ENCODE results near the gene DLGAP1. TPM values are rescaled to one million over a fixed set of nuclear protein-coding genes. Genes with fewer than 3 reads are reported as not detected.

DLGAP1 gene
- total and polyA plus RNA-seq, 10 of the 15 experiments (the other 5 are each of a cell fraction or from before 2014, with no cell fraction given) = 0.23 to 27.6 (median 1.9) TPM

DNA sequence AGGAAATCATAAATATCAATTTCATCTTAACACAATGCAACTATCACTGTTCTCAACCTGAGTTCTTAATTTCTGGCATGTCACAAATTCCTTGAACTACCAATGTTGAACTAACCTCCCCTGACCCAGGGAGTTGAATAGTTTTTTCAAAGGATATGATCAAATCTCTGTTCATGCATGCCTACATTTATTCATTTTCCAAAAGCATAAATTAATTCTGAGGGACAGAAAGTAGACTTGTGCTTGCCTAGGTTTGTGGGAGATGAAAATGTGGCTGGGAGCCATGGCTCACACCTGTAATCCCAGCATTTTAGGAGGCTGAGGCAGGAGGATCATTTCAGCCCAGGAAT is 829.4 kb downstream of the DLGAP1 start:
- Histone ChIP-seq H3K27me3 (replicated peaks in 1 of 2; ENCODE audit: control insufficient read depth in 2 of 2, insufficient read depth in 2 of 2, low read length in 1 of 2) (no peaks in the 10 kb centered on the region), H3K9ac (ENCODE audit: control insufficient read depth, insufficient read depth, low read length) (no peak overlapping the region), H2AFZ (ENCODE audit: control insufficient read depth, low read depth, low read length) (no peak overlapping the region), H3K4me1 (ENCODE audit: control insufficient read depth, insufficient read depth, low read length) (no peaks in the 10 kb centered on the region), H3K4me2 (ENCODE audit: control insufficient read depth, insufficient read depth) (no peak overlapping the region), H3K27ac (ENCODE audit: control insufficient read depth, insufficient read depth) (no peak overlapping the region), H3K36me3 (ENCODE audit: control insufficient read depth in 2 of 2, insufficient read depth in 2 of 2, low read length in 1 of 2) (no peaks in the 10 kb centered on the region; a peak in 1 of 4 replicates), H3K9me3 (replicated peaks; ENCODE audit: control insufficient read depth, insufficient read depth, low read length) (no peaks in the 10 kb centered on the region), H3K4me3 (no peak overlapping the region), H3K79me2 (ENCODE audit: control insufficient read depth, insufficient read depth, low read length) (no peaks in the 10 kb centered on the region), H4K20me1 (ENCODE audit: control insufficient read depth, insufficient read depth) (no peaks in the 10 kb centered on the region)
- no TSS peak for BruUV-seq (replicated peaks)
- FAIRE-seq (no peak), DNase-seq (ENCODE audit: low read depth, low spot score) (no peak), ATAC-seq (no peak)
- CTCF ChIA-PET = interaction anchor here (1.4 kb wide), 1 partner anchor 20 kb away, joined by 3 read pairs; no protein-coding TSS in a partner anchor
- SMC1A ChIA-PET (ENCODE audit: uncharacterized antibody, unreplicated experiment) = no interaction called here
- in situ Hi-C loops (cut with MboI) = no loop called here
- POLR2A ChIA-PET = interaction anchor here (0.7 kb wide), 1 partner anchor 1746 kb away, joined by 3 read pairs; no protein-coding TSS in a partner anchor
- TF ChIP-seq, protein P1, sequence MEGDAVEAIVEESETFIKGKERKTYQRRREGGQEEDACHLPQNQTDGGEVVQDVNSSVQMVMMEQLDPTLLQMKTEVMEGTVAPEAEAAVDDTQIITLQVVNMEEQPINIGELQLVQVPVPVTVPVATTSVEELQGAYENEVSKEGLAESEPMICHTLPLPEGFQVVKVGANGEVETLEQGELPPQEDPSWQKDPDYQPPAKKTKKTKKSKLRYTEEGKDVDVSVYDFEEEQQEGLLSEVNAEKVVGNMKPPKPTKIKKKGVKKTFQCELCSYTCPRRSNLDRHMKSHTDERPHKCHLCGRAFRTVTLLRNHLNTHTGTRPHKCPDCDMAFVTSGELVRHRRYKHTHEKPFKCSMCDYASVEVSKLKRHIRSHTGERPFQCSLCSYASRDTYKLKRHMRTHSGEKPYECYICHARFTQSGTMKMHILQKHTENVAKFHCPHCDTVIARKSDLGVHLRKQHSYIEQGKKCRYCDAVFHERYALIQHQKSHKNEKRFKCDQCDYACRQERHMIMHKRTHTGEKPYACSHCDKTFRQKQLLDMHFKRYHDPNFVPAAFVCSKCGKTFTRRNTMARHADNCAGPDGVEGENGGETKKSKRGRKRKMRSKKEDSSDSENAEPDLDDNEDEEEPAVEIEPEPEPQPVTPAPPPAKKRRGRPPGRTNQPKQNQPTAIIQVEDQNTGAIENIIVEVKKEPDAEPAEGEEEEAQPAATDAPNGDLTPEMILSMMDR (IDR thresholded peaks at IDR 0.05 in 2 of 3, conservative IDR thresholded peaks at IDR 0.05 in 1 of 3; ENCODE audit: control insufficient read depth in 2 of 3, extremely low read depth in 1 of 3, insufficient read depth in 1 of 3, low read depth in 3 of 3, low read length in 3 of 3) = no peak
- TF ChIP-seq POLR2AphosphoS5 (IDR thresholded peaks at IDR 0.05; ENCODE audit: low read length) = no peak
- no peak for TF ChIP-seq KDM1A (IDR thresholded peaks at IDR 0.05; ENCODE audit: borderline replicate concordance)
- TF ChIP-seq CHD2 (IDR thresholded peaks at IDR 0.05; ENCODE audit: borderline replicate concordance, low read depth, low read length) = no peak
- TF ChIP-seq NRF1 (conservative IDR thresholded peaks at IDR 0.05; ENCODE audit: low read depth, low read length) = no peak
- no peak for TF ChIP-seq NFXL1 (IDR thresholded peaks at IDR 0.05; ENCODE audit: borderline replicate concordance)
- no peak for TF ChIP-seq SMAD5 (IDR thresholded peaks at IDR 0.05; ENCODE audit: low read depth)
- TF ChIP-seq NBN (IDR thresholded peaks at IDR 0.05) = no peak
- TF ChIP-seq BCL11A (IDR thresholded peaks at IDR 0.05; ENCODE audit: low read depth, low read length) = no peak
- TF ChIP-seq JUNB (IDR thresholded peaks at IDR 0.05) = no peak
- TF ChIP-seq JUND (IDR thresholded peaks at IDR 0.05; ENCODE audit: low read depth, low read length) = no peak
- intact Hi-C loops (cut with micrococcal nuclease; ENCODE audit: unreplicated experiment) = no loop called here
- RAD21 ChIA-PET (ENCODE audit: unreplicated experiment) = no interaction called here
